OCI-LY1 (cell line): ENCODE results near the gene NR4A3.
"Not testable (repeated sequence)": the region's sequence is repeated elsewhere in the genome, so short reads cannot be mapped to it uniquely, and the experiment has no call there.

Experiments used
- H2AFZ ChIP-seq: fragments of 200-600 bp; sonication (generic), shearing (Covaris generic); 2 replicates; pipeline ENCODE4 v1.6.0; 2014; ENCODE audit warnings: antibody characterized with exemption, mild to moderate bottlenecking, low read length
- H3F3A ChIP-seq: fragments of 200-600 bp; sonication (generic), shearing (Covaris generic); 2 replicates; pipeline ENCODE4 v1.6.0; 2014; ENCODE audit warnings: mild to moderate bottlenecking, antibody characterized with exemption, low read length, moderate library complexity; ENCODE audit not compliant: insufficient read depth
- H3K27ac ChIP-seq: fragments of 200-600 bp; sonication (generic); 2 replicates; pipeline ENCODE4 v1.5.1; 2014; ENCODE audit warnings: low read length, mixed run types, mild to moderate bottlenecking, low read depth; ENCODE audit not compliant: poor library complexity, severe bottlenecking
- H3K27me3 ChIP-seq: fragments of 200-600 bp; sonication (generic); 2 replicates; pipeline ENCODE4 v1.6.0; 2014; ENCODE audit warnings: antibody characterized with exemption, mild to moderate bottlenecking, low read length, moderate library complexity; ENCODE audit not compliant: insufficient read depth
- H3K36me3 ChIP-seq: fragments of 200-600 bp; sonication (generic); 2 replicates; pipeline ENCODE4 v1.6.1; 2014; ENCODE audit warnings: mild to moderate bottlenecking, antibody characterized with exemption, low read length, moderate library complexity, mixed read lengths; ENCODE audit not compliant: insufficient read depth
- H3K4me1 ChIP-seq: fragments of 200-600 bp; sonication (generic); 2 replicates; pipeline ENCODE4 v1.5.1; 2014; ENCODE audit warnings: mild to moderate bottlenecking, low read length, moderate library complexity; ENCODE audit not compliant: insufficient read depth, severe bottlenecking
- H3K4me2 ChIP-seq: fragments of 200-600 bp; sonication (generic), shearing (Covaris generic); 2 replicates; pipeline ENCODE4 v1.6.1; 2014; ENCODE audit warnings: low read length
- H3K4me3 ChIP-seq: fragments of 200-600 bp; sonication (generic); 2 replicates; pipeline ENCODE4 v1.5.1; 2014; ENCODE audit warnings: low read length, low read depth, mild to moderate bottlenecking, mixed read lengths; ENCODE audit not compliant: poor library complexity, severe bottlenecking
- H3K79me2 ChIP-seq: fragments of 200-600 bp; shearing (Covaris generic); 2 replicates; pipeline ENCODE4 v1.6.1; 2016; ENCODE audit warnings: mixed run types, low read length, mixed read lengths; ENCODE audit not compliant: insufficient read depth
- H3K9ac ChIP-seq: fragments of 200-600 bp; sonication (generic), shearing (Covaris generic); 2 replicates; pipeline ENCODE4 v1.6.1; 2014; ENCODE audit warnings: mild to moderate bottlenecking, low read length, mixed read lengths
- H3K9me2 ChIP-seq: fragments of 200-600 bp; sonication (generic), shearing (Covaris generic); 2 replicates; pipeline ENCODE4 v1.6.1; 2014; ENCODE audit warnings: low read depth, mild to moderate bottlenecking, low read length, mixed read lengths
- H3K9me3 ChIP-seq: fragments of 200-600 bp; shearing (Covaris generic); 2 replicates; pipeline ENCODE4 v1.6.1; 2014; ENCODE audit warnings: low read length, mixed read lengths
- H4K20me1 ChIP-seq: fragments of 200-600 bp; sonication (generic), shearing (Covaris generic); 2 replicates; pipeline ENCODE4 v1.6.0; 2016; ENCODE audit warnings: mild to moderate bottlenecking, low read length; ENCODE audit not compliant: insufficient read depth
- EZH2 ChIP-seq: fragments of 200-600 bp; sonication (generic), shearing (Covaris generic); IDR thresholded peaks from 2 replicates; pipeline ENCODE4 v1.8.0; 2017; ENCODE audit warnings: borderline replicate concordance, mixed run types, mild to moderate bottlenecking, antibody characterized with exemption, low read length, moderate library complexity, mixed read lengths
- TF ChIP-seq, protein P1 (sequence below): fragments of 200-600 bp; sonication (generic), shearing (Covaris generic); IDR thresholded peaks from 2 replicates; pipeline ENCODE4 v1.5.1; 2017; ENCODE audit warnings: mild to moderate bottlenecking, antibody characterized with exemption, low read length, moderate library complexity, mixed read lengths

Gene NR4A3

DNA sequence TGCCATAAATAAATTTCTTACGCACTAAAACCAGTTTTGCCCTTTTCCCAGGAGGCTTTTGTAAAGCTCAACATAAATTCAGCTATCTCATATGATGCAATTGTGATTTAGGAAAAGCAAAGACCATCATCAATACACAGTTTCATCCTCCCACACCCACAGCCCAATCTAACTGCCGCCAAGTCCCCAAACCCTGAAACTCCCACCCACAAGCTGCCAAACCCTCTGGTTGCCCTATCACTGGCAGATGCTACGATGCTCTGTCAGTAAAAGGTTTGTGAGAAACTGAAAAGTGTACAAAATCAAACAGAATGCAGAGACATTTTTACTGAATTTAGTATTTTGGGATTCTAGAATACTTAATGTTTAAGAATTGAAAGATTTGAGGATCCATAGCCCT is 42.8 kb upstream of the NR4A3 start:
- H3K9me2 ChIP-seq = no peaks in the 10 kb centered on the region
- H3K27ac ChIP-seq = no peak overlapping the region
- TF ChIP-seq, protein P1, sequence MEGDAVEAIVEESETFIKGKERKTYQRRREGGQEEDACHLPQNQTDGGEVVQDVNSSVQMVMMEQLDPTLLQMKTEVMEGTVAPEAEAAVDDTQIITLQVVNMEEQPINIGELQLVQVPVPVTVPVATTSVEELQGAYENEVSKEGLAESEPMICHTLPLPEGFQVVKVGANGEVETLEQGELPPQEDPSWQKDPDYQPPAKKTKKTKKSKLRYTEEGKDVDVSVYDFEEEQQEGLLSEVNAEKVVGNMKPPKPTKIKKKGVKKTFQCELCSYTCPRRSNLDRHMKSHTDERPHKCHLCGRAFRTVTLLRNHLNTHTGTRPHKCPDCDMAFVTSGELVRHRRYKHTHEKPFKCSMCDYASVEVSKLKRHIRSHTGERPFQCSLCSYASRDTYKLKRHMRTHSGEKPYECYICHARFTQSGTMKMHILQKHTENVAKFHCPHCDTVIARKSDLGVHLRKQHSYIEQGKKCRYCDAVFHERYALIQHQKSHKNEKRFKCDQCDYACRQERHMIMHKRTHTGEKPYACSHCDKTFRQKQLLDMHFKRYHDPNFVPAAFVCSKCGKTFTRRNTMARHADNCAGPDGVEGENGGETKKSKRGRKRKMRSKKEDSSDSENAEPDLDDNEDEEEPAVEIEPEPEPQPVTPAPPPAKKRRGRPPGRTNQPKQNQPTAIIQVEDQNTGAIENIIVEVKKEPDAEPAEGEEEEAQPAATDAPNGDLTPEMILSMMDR = no peak
- no peaks in the 10 kb centered on the region for H3K36me3 ChIP-seq
- H3F3A ChIP-seq = no peaks in the 10 kb centered on the region
- H3K4me3 ChIP-seq = no peak overlapping the region
- H3K9me3 ChIP-seq = no peaks in the 10 kb centered on the region
- no peaks in the 10 kb centered on the region for H3K4me1 ChIP-seq
- no peak overlapping the region for H3K4me2 ChIP-seq
- H4K20me1 ChIP-seq = no peaks in the 10 kb centered on the region
- no peak overlapping the region for H3K9ac ChIP-seq
- no peaks in the 10 kb centered on the region for H3K27me3 ChIP-seq
- no peak overlapping the region for H2AFZ ChIP-seq
- no peaks in the 10 kb centered on the region for H3K79me2 ChIP-seq

DNA sequence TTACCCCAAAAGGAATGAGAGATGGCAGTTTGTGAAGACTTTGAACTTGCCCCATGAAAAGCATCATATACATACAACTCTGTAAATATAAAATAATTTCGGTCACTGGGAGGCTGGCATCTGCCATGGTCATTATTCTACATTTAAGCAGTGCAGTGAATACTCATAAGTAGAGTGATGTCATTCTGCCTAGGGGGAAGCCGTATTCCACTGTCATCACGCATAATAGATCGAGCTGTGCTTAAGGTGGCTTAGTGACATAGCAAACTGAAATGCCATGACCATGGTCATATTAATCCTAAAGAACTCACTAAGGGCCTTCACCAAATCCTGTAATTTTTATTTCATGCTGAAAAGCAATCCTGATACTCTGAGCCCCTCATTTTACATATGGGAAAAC is 42.4 kb upstream of the NR4A3 start:
- Histone ChIP-seq H3F3A (no peaks in the 10 kb centered on the region), H3K79me2 (no peaks in the 10 kb centered on the region), H3K9me2 (no peaks in the 10 kb centered on the region), H3K27ac (no peak overlapping the region), H3K9me3 (no peaks in the 10 kb centered on the region), H3K9ac (no peak overlapping the region), H3K4me1 (no peaks in the 10 kb centered on the region), H4K20me1 (no peaks in the 10 kb centered on the region), H3K4me2 (no peak overlapping the region), H2AFZ (no peak overlapping the region), H3K4me3 (no peak overlapping the region), H3K36me3 (no peaks in the 10 kb centered on the region), H3K27me3 (no peaks in the 10 kb centered on the region)
- TF ChIP-seq EZH2 = no peak
- TF ChIP-seq, protein P1 = no peak

DNA sequence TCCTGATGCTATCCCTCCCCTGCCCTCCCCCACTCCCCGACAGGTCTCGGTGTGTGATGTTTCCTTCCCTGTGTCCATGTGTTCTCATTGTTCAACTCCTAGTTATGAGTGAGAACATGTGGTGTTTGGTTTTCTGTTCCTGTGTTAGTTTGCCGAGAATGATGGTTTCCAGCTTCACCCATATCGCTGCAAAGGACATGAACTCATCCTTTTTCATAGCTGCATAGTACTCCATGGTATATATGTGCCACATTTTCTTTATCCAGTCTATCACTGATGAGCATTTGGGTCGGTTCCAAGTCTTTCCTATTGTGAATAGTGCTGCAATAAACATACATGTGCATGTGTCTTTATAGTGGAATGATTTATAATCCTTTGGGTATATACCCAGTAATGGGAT is 39.3 kb upstream of the NR4A3 start:
- not testable (repeated sequence) for H3K9ac ChIP-seq, H2AFZ ChIP-seq, H3F3A ChIP-seq, H3K27ac ChIP-seq, H3K79me2 ChIP-seq, H3K4me3 ChIP-seq, H3K4me1 ChIP-seq, H3K9me2 ChIP-seq, H3K4me2 ChIP-seq, H3K36me3 ChIP-seq, H4K20me1 ChIP-seq, H3K27me3 ChIP-seq, H3K9me3 ChIP-seq

DNA sequence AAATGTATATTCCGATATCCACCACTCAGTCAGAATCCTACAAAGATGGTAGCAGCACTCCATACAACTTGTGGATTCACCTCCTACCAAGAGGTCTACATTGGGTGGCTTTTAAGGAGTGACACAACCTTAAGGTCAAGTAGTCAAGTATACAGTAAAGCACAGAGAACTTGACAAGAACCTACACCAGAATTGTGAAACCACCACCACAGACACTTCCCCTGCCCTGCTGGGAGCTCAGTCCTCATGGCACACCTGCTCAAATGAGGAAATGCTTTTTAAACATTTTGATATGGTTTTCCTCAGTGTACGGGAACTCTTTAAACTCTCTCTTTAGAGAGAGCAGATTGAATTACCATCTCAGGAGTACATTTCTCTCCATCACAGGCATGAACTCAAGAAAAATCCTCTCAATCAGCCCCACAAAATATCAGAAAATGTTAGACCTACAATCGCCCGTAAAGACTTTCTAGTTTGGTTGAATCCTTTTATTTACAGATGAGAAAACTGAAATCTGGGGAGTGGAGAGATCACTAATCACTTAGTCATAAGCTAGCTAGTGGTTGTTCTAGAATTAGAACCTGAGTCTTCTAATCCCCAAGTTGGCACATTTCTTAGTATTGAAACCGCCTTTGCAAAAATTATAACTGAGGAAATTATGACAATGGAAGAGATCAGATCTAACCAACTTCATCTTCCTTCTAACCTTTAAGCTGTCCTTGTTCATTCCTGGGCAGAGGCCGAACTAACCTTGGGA is 38.5 kb upstream of the NR4A3 start:
- Histone ChIP-seq H3K9me2 (no peaks in the 10 kb centered on the region), H4K20me1 (no peaks in the 10 kb centered on the region), H3K27ac (no peak overlapping the region), H3K4me1 (no peaks in the 10 kb centered on the region), H3K79me2 (no peaks in the 10 kb centered on the region), H3K9ac (no peak overlapping the region), H2AFZ (no peak overlapping the region), H3K4me3 (no peak overlapping the region), H3K4me2 (no peak overlapping the region), H3F3A (no peaks in the 10 kb centered on the region), H3K36me3 (no peaks in the 10 kb centered on the region), H3K27me3 (no peaks in the 10 kb centered on the region), H3K9me3 (no peaks in the 10 kb centered on the region)
- TF ChIP-seq, protein P1 = no peak
